WTC11 (cell line): Measurements from ENCODE around the gene SMTN. TPM values are rescaled to one million over a fixed set of nuclear protein-coding genes. Genes with fewer than 3 reads are reported as not detected.

Experiments
- ATAC-seq: fragments of 200-7000 bp; cut with Tn5 transposase; 2 replicates; pipeline ENCODE4 v1.10.0; 2021; ENCODE audit warnings: mild to moderate bottlenecking, moderate library complexity
- CTCF ChIA-PET: fragments of 300-600 bp; sonication (Branson Sonifier 250); formaldehyde crosslinking; loops from one replicate; lab custom pipeline; 2021; ENCODE audit warnings: antibody characterized with exemption; lab: Charles Lee
- POLR2A ChIA-PET: fragments of 350-600 bp; sonication (Branson Sonifier 250); formaldehyde crosslinking; loops from one replicate; lab custom pipeline; 2021; ENCODE audit warnings: antibody characterized with exemption; lab: Charles Lee
- DNase-seq: peaks from one replicate; pipeline ENCODE4 v3.0.0; 2021; ENCODE audit warnings: low spot score
- H3K27ac Mint-ChIP-seq: 2 replicates; pipeline ENCODE4 v1.8.0; 2021; ENCODE audit warnings: mixed read lengths
- H3K27me3 Mint-ChIP-seq: 2 replicates; pipeline ENCODE4 v1.8.0; 2021; ENCODE audit warnings: low read depth, mild to moderate bottlenecking, moderate library complexity, mixed read lengths
- H3K36me3 Mint-ChIP-seq: 2 replicates; pipeline ENCODE4 v1.8.0; 2021; ENCODE audit warnings: mixed read lengths
- H3K4me1 Mint-ChIP-seq: 2 replicates; pipeline ENCODE4 v1.8.0; 2022; ENCODE audit warnings: mixed read lengths
- H3K4me3 Mint-ChIP-seq: 2 replicates; pipeline ENCODE4 v1.8.0; 2021; ENCODE audit warnings: mild to moderate bottlenecking, moderate library complexity, mixed read lengths
- H3K9me3 Mint-ChIP-seq: 2 replicates; pipeline ENCODE4 v1.8.0; 2021; ENCODE audit warnings: mixed read lengths
- ATF1 ChIP-seq: sonication (generic); formaldehyde crosslinking; IDR thresholded peaks from 2 replicates; pipeline ENCODE4 v1.8.1; 2023; ENCODE audit warnings: mild to moderate bottlenecking, moderate library complexity, missing genetic modification reagents
- CREM ChIP-seq: sonication (generic); formaldehyde crosslinking; IDR thresholded peaks from 2 replicates; pipeline ENCODE4 v1.8.1; 2022; ENCODE audit warnings: mild to moderate bottlenecking, missing genetic modification reagents, moderate library complexity
- ELF4 ChIP-seq: sonication (generic); formaldehyde crosslinking; IDR thresholded peaks from 2 replicates; pipeline ENCODE4 v1.8.1; 2022; ENCODE audit warnings: low read depth, mild to moderate bottlenecking, moderate library complexity, missing genetic modification reagents
- FOXK1 ChIP-seq: sonication (generic); formaldehyde crosslinking; IDR thresholded peaks from 2 replicates; pipeline ENCODE4 v1.8.0; 2022; ENCODE audit warnings: mild to moderate bottlenecking, moderate library complexity, missing genetic modification reagents
- MXD4 ChIP-seq: fragments of 250-450 bp; sonication (Bioruptor Pico); IDR thresholded peaks from 2 replicates; pipeline ENCODE4 v1.8.0; 2021; ENCODE audit warnings: mild to moderate bottlenecking, moderate library complexity, borderline replicate concordance
- MYBL2 ChIP-seq: sonication (generic); formaldehyde crosslinking; IDR thresholded peaks from 2 replicates; pipeline ENCODE4 v1.8.1; 2023; ENCODE audit warnings: mild to moderate bottlenecking, moderate library complexity, missing genetic modification reagents
- NFATC4 ChIP-seq: fragments of 250-450 bp; sonication (Bioruptor Pico); IDR thresholded peaks from 2 replicates; pipeline ENCODE4 v1.9.0; 2021; ENCODE audit warnings: mild to moderate bottlenecking
- NFE2L1 ChIP-seq: sonication (generic); formaldehyde crosslinking; IDR thresholded peaks from 2 replicates; pipeline ENCODE4 v1.8.1; 2023; ENCODE audit warnings: missing genetic modification reagents
- total RNA-seq: library from RNA; stranded (reverse); gene quantifications from 3 replicates; pipeline ENCODE4 v1.2.3, GENCODE V29; 2021
- TF ChIP-seq, protein P1 (sequence below): fragments of 250-450 bp; sonication (Bioruptor Pico); IDR thresholded peaks from 2 replicates; pipeline ENCODE4 v2.1.2; 2022; ENCODE audit warnings: mild to moderate bottlenecking, moderate library complexity
- TF ChIP-seq, protein P2 (sequence below): sonication (generic); formaldehyde crosslinking; IDR thresholded peaks from 2 replicates; pipeline ENCODE4 v1.8.0; 2022; ENCODE audit warnings: mild to moderate bottlenecking, missing genetic modification reagents
- TF ChIP-seq, protein P3 (sequence below): sonication (generic); formaldehyde crosslinking; IDR thresholded peaks from 2 replicates; pipeline ENCODE4 v1.8.1; 2022; ENCODE audit warnings: mild to moderate bottlenecking, missing genetic modification reagents, moderate library complexity, borderline replicate concordance
- TF ChIP-seq, protein P4 (sequence below): fragments of 200-600 bp; IDR thresholded peaks from 2 replicates; pipeline ENCODE4 v1.8.0; 2022; ENCODE audit warnings: antibody characterized with exemption
- TF ChIP-seq, protein P5 (sequence below): sonication (generic); formaldehyde crosslinking; IDR thresholded peaks from 2 replicates; pipeline ENCODE4 v1.8.1; 2022; ENCODE audit warnings: low read depth, missing genetic modification reagents, borderline replicate concordance
- TF ChIP-seq, protein P6 (sequence below): fragments of 250-450 bp; sonication (Bioruptor Pico); conservative IDR thresholded peaks from 2 replicates; pipeline ENCODE4 v1.9.0; 2021; ENCODE audit warnings: mild to moderate bottlenecking
- TF ChIP-seq, protein P7 (sequence below): sonication (generic); formaldehyde crosslinking; IDR thresholded peaks from 2 replicates; pipeline ENCODE4 v1.8.1; 2023; ENCODE audit warnings: mild to moderate bottlenecking, missing genetic modification reagents, moderate library complexity
- TF ChIP-seq, protein P8 (sequence below): fragments of 250-450 bp; sonication (Bioruptor Pico); IDR thresholded peaks from 2 replicates; pipeline ENCODE4 v1.9.0; 2021; ENCODE audit warnings: mild to moderate bottlenecking

SMTN gene
- total RNA-seq, 1 experiment from 2014 or later: 34.5 TPM

DNA sequence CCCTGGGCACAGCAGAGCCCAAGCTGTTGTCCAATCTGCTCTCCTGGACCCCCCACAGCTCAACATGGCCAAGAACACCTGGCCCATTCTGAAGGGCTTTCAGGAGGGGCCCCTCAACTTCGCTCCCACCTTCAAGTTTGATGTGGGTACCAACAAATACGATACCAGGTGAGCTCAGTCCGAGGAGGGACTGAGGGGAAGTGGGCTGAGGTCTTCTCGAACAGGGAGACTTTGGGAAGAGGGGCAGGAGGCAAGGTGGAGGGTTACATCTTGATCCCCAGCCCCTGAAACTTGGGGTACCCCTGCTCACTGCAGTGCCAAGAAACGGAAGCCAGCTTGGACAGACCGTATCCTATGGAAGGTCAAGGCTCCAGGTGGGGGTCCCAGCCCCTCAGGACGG lies 47.0 kb downstream of the SMTN start (continued):
- TF ChIP-seq, protein P1, sequence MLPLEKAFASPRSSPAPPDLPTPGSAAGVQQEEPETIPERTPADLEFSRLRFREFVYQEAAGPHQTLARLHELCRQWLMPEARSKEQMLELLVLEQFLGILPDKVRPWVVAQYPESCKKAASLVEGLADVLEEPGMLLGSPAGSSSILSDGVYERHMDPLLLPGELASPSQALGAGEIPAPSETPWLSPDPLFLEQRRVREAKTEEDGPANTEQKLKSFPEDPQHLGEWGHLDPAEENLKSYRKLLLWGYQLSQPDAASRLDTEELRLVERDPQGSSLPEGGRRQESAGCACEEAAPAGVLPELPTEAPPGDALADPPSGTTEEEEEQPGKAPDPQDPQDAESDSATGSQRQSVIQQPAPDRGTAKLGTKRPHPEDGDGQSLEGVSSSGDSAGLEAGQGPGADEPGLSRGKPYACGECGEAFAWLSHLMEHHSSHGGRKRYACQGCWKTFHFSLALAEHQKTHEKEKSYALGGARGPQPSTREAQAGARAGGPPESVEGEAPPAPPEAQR (CRISPR knock-in tag): no peak
- TF ChIP-seq ELF4 (CRISPR knock-in tag) (no peak), NFATC4 (CRISPR knock-in tag) (no peak), MXD4 (CRISPR knock-in tag) (no peak), MYBL2 (CRISPR knock-in tag) (no peak), FOXK1 (no peak), NFE2L1 (no peak)
- TF ChIP-seq, protein P2, sequence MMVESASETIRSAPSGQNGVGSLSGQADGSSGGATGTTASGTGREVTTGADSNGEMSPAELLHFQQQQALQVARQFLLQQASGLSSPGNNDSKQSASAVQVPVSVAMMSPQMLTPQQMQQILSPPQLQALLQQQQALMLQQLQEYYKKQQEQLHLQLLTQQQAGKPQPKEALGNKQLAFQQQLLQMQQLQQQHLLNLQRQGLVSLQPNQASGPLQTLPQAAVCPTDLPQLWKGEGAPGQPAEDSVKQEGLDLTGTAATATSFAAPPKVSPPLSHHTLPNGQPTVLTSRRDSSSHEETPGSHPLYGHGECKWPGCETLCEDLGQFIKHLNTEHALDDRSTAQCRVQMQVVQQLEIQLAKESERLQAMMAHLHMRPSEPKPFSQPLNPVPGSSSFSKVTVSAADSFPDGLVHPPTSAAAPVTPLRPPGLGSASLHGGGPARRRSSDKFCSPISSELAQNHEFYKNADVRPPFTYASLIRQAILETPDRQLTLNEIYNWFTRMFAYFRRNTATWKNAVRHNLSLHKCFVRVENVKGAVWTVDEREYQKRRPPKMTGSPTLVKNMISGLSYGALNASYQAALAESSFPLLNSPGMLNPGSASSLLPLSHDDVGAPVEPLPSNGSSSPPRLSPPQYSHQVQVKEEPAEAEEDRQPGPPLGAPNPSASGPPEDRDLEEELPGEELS (CRISPR knock-in tag): no peak
- TF ChIP-seq, protein P3, sequence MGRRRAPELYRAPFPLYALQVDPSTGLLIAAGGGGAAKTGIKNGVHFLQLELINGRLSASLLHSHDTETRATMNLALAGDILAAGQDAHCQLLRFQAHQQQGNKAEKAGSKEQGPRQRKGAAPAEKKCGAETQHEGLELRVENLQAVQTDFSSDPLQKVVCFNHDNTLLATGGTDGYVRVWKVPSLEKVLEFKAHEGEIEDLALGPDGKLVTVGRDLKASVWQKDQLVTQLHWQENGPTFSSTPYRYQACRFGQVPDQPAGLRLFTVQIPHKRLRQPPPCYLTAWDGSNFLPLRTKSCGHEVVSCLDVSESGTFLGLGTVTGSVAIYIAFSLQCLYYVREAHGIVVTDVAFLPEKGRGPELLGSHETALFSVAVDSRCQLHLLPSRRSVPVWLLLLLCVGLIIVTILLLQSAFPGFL (CRISPR knock-in tag): no peak
- TF ChIP-seq, protein P4, sequence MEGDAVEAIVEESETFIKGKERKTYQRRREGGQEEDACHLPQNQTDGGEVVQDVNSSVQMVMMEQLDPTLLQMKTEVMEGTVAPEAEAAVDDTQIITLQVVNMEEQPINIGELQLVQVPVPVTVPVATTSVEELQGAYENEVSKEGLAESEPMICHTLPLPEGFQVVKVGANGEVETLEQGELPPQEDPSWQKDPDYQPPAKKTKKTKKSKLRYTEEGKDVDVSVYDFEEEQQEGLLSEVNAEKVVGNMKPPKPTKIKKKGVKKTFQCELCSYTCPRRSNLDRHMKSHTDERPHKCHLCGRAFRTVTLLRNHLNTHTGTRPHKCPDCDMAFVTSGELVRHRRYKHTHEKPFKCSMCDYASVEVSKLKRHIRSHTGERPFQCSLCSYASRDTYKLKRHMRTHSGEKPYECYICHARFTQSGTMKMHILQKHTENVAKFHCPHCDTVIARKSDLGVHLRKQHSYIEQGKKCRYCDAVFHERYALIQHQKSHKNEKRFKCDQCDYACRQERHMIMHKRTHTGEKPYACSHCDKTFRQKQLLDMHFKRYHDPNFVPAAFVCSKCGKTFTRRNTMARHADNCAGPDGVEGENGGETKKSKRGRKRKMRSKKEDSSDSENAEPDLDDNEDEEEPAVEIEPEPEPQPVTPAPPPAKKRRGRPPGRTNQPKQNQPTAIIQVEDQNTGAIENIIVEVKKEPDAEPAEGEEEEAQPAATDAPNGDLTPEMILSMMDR: no peak
- TF ChIP-seq, protein P5, sequence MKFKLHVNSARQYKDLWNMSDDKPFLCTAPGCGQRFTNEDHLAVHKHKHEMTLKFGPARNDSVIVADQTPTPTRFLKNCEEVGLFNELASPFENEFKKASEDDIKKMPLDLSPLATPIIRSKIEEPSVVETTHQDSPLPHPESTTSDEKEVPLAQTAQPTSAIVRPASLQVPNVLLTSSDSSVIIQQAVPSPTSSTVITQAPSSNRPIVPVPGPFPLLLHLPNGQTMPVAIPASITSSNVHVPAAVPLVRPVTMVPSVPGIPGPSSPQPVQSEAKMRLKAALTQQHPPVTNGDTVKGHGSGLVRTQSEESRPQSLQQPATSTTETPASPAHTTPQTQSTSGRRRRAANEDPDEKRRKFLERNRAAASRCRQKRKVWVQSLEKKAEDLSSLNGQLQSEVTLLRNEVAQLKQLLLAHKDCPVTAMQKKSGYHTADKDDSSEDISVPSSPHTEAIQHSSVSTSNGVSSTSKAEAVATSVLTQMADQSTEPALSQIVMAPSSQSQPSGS: no peak
- TF ChIP-seq, all 79 proteins: peak for 0

DNA sequence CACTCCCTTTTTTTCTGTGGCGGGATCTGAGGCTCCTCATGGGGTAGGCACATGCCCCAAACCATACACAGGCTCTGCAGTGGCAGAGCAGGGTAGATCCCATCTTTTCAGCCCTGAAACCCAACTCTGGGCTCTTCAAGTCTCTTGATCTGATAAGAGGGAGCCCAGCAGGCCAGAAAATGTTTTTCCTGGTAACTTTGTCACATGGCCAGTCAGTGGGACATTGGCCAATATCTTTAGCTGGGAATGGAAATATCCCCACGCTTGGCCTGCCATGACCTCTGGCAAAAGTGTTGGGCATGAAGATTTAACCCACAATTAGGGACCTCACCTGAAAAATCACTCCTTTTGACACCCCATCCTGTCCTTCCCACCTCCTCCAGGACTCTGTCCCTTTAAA lies 49.8 kb downstream of the SMTN start:
- peaks cover 14% of the 10 kb centered on the region for H3K36me3 Mint-ChIP-seq
- ChIA-PET CTCF (interaction anchor here (0.7 to 1.1 kb wide), 2 partner anchors 9 to 16 kb away, joined by 3 to 4 read pairs; partner anchors contain the start of gene PLA2G3), POLR2A (no interaction called here)
- H3K4me3 Mint-ChIP-seq: no peak overlapping the region
- ATAC-seq: no peak
- H3K27me3 Mint-ChIP-seq: no peaks in the 10 kb centered on the region
- TF ChIP-seq CREM (CRISPR knock-in tag) (no peak), ATF1 (CRISPR knock-in tag) (no peak)
- TF ChIP-seq, protein P6, sequence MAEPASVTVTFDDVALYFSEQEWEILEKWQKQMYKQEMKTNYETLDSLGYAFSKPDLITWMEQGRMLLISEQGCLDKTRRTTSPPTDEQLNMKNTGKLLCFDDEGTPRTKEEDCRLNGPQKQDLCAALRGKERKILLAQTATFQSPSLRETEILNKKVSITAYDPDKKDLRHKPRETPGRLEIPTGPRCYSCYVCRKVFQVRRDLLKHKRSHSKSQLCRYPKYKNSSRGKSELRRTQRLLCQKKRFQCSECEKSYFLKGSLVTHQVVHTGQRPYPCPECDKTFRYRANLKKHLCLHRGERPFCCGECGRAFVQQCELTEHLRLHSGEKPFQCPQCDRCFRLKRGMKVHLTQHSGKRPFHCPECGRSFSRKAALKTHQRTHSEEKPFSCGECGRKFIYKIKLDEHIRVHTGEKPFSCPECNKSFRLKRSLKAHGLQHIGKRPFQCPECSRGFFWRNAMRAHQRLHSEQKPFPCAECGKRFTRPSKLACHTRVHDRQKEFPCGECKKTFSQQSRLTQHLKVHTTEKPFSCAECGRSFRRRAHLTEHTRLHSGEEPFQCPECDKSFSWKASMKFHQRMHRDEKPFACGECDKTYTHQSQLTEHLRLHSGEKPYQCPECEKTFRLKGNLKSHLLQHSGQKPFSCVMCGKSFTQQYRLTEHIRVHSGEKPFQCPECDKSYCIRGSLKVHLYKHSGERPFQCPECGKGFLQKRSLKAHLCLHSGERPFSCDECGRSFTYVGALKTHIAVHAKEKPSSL (CRISPR knock-in tag): no peak
- TF ChIP-seq, protein P7, sequence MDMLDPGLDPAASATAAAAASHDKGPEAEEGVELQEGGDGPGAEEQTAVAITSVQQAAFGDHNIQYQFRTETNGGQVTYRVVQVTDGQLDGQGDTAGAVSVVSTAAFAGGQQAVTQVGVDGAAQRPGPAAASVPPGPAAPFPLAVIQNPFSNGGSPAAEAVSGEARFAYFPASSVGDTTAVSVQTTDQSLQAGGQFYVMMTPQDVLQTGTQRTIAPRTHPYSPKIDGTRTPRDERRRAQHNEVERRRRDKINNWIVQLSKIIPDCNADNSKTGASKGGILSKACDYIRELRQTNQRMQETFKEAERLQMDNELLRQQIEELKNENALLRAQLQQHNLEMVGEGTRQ (CRISPR knock-in tag): no peak
- TF ChIP-seq, protein P8, sequence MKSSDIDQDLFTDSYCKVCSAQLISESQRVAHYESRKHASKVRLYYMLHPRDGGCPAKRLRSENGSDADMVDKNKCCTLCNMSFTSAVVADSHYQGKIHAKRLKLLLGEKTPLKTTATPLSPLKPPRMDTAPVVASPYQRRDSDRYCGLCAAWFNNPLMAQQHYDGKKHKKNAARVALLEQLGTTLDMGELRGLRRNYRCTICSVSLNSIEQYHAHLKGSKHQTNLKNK: no peak
- H3K9me3 Mint-ChIP-seq: no peaks in the 10 kb centered on the region
- DNase-seq: no peak
- no peak overlapping the region for H3K27ac Mint-ChIP-seq
- H3K4me1 Mint-ChIP-seq: peaks cover 12% of the 10 kb centered on the region
